ENCODE data around the gene TIMM29.
A peak's percentile ranks its signal among the peaks of the same experiment; 100 is the strongest.
"Not testable (repeated sequence)": the region's sequence is repeated elsewhere in the genome, so short reads cannot be mapped to it uniquely, and the experiment has no call there.

The TIMM29 gene

DNA sequence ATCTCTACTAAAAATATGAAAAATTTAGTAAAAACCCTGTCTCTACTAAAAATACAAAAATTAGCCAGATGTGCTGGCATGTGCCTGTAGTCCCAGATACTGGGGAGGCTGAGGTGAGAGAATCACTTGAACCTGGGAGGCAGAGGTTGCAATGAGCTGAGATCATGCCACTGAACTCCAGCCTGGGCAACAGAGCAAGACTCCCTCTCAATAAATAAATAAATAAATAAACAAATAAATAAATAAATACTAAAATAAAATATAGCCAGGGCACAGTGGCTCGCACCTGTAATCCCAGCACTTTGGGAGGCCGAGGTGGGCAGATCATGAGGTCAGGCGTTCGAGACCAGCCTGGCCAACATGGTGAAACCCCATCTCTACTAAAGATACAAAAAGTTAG lies 14.8 kb downstream of the TIMM29 start:
- not testable (repeated sequence) for DNase-seq (ENCODE audit: low read depth in 2 of 2)

DNA sequence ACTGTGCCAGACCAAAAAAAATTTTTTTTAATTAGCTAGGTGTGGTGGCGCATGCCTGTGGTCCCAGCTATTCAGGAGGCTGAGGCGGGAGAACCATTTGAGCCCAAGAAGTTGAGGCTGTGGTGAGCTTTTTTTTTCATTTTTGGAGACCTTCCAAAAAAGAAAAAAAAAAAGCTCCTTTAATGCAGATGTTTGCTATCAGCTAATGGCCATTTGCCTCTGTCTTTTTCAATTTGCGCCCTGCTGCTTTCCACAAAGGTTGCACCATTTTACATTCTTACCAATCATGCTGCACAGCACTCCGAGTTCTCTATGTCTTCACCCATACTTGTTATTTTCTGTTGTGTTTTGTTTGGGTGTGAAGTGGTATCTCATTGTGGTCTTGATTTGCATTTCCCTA lies 16.7 kb downstream of the TIMM29 start:
- DNase-seq (ENCODE audit: low read depth in 2 of 2): no peak

DNA sequence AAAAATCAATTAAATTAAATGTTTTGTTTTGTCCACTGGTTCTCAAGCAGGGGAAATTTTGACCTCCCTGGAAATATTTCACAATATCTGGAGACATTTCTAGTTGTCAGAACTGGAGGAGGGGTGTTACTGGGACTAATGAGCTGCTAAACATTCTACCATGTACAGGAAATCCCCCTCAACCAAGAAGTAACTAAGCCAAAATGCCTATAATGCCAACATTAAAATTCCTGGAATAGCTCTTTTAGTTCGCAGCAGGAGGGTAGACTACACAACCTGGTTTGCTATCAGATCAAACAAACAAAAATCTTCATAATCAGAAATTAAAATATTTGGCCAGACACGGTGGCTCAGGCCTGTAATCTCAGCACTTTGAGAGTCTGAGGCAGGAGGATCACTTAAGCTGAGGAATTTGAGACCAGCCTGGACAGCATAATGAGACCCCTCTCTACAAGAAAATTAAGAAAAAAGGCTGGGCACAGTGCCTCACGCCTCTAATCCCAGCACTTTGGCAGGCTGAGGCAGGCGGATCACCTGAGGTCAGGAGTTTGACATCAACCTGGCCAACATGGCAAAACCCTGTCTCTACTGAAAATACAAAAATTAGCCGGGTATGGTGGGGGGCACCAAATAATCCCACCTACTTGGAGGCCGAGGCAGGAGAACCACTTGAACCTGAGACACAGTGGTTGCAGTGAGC lies 18.5 kb downstream of the TIMM29 start:
- no peak for DNase-seq (ENCODE audit: low read depth in 2 of 2)

GRCh38 chr19:10952809-10953208 lies 24.2 kb downstream of the TIMM29 start:
- DNase-seq (ENCODE audit: low read depth in 2 of 2): no peak

DNA sequence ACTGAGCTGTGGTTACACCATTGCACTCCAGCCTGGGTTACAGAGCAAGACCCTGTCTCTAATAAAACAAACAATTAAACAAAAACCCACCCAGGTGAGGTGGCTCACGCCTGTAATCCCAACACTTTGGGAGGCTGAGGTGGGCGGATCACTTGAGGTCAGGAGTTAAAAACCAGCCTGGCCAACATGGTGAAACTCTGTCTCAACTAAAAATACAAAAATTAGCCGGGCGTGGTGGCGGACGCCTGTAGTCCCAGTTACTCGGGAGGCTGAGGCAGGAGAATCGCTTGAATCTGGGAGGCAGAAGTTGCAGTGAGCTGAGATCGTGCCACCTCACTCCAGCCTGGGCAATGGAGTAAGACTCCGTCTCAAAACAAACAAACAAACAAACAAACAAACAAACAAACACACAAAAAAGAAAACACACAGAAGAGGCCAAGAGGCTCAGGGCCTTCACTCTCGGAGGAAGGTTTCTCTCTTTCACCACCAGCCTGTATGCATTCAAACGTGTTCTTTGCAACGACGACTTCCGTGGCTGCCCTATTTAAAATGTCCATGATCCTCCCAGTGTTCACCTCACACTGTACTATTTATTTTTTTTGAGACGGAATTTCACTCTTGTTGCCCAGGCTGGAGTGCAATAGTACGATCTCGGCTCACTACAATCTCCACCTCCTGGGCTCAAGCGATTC lies 30.8 kb downstream of the TIMM29 start:
- not testable (repeated sequence) for DNase-seq (ENCODE audit: low read depth in 2 of 2)

DNA sequence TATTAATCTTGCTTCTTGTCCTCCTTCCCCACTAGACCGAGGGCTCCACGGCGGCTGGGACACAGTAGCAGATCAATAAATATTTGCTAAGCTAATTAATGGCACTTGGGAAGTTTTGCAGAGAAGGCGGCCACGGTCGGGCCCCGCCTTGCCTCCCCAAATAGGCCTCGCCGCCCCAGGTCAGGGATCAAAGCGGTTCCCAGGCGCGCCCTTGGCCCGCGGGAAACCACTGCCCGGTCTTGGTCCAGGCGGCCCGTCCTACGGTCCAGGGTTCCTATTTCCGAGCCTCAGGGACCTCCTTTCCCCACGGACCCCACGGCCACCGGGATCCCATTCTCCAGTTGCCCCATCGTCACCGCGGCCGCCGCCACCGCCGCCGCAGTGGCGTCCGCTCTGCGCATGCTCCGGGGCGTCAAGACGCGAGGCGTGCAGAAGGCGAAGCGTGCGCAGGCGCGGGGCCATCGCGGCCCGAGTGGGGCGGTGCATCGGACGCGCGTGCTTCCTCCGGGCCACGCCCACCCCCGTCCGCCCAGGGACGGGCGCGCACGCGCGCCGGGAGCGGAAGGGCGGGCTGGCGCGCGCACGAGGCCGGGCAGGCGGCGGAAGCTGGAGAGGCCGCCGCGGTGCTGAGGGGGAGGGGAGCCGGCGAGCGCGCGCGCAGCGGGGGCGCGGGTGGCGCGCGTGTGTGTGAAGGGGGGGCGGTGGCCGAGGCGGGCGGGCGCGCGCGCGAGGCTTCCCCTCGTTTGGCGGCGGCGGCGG lies 31.9 kb downstream of the TIMM29 start, which contains the start of gene SMARCA4:
SMARCA4 (plus strand) TSS at position 717 of the 759 bp plus-strand sequence. CDS start 23,122 bp downstream, outside the sequence.
- peak; percentile 93 for DNase-seq (ENCODE audit: low read depth in 2 of 2)

GRCh38 chr19:10961073-10961860 lies 32.7 kb downstream of the TIMM29 start:
- no peak for DNase-seq (ENCODE audit: low read depth in 2 of 2)

DNA sequence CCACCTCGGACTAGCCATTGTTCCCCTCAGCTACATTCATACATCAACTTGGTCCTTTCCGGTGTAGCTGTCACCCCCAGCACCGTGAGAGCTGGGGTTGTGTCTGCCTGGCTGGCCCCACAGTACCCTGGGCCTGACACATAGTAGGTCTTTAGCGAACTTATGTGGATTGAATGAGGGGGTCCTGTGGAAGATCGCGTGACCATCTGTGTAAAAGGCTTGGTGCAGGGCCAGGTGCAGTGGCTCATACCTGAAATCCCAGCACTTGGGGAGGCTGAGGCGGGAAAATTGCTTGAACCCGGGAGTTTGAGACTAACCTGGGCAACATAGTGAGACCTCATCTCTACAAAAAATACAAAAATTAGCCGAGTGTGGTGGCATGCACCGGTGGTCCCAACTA lies 34.3 kb downstream of the TIMM29 start:
- DNase-seq (ENCODE audit: low read depth in 2 of 2): no peak

GRCh38 chr19:10963865-10964264 lies 35.3 kb downstream of the TIMM29 start:
- DNase-seq (ENCODE audit: low read depth in 2 of 2): no peak

- no peak for DNase-seq (ENCODE audit: low read depth in 2 of 2)
Measured at GRCh38 chr19:10964903-10965302, 36.3 kb downstream of the TIMM29 start.

DNA sequence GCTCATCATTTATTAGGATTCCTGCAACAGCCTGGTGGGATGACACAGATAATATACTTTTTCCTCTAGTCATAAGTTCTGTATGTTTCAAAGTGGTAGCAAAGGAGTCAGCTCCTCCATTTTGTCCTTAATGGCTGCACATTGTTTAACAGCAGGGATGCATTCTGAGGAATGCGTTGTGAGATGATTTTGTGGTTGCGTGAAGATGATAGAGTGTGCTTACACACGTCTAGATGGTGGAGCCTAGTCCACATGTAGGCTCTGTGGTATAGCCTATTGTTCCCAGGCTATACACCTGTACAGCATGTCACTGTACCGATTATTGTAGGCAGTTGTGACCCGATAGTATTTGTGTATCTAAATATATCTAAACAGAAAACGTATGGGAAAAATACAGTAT lies 36.8 kb downstream of the TIMM29 start:
- no peak for DNase-seq (ENCODE audit: low read depth in 2 of 2)

GRCh38 chr19:10966809-10967208 lies 38.2 kb downstream of the TIMM29 start:
- DNase-seq (ENCODE audit: low read depth in 2 of 2): no peak

DNA sequence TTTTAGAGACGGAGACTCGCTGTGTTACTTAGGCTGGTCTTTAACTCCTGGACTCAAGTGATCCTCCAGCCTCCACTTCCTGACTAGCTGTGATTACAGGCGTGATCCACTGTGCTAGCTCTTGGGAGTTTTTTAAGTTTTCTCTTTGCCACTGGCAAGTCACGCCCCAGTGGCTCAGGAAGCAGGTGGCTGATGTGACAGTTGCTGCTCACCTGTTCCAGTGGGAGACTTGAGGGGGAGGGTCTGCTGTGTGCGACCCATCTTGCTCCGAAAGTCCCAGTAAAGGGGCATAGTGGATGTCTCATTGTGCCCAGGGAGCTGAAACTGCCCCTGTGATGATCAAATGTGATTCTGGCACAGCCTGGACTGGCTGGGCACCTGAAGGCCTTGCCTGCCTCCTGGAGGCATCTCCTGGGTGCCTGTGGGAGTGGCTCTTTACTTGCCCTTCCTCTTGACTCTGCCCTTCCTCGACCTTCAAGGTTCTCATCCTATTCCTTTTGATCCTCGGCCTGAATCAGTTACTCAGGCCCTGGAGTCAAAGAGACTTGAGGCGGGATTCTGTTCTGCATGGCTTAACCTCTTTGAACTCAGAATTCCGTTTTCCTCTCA lies 40.0 kb downstream of the TIMM29 start:
- DNase-seq (ENCODE audit: low read depth in 2 of 2): no peak

DNA sequence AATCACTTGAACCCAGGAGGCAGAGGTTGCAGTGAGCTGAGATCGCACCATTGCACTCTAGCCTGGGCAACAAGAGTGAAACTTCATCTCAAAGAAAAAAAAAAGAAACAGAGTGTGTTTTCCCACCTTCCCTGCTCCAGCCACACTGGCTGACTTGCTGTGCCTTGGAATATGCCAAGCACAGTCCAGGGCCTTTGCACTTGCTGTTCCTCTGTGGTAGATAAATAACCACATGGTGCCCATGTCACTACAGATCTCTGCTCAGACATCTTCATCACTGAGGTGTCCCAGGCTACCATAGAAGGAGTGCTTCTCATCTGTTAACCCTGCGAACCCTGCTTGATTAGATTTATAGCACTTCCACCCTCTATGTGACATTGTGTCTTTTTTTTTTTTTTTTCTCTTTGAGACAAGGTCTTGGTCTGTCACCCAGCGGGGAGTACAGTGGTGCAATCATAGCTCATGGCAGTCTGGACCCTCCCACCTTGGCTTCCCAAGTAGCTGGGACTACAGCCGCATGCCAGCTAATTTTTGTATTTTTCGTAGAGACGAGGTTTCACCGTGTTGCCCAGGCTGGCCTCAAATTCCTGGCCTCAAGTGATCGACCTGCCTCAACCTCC lies 42.6 kb downstream of the TIMM29 start:
- DNase-seq (ENCODE audit: low read depth in 2 of 2): no peak

DNA sequence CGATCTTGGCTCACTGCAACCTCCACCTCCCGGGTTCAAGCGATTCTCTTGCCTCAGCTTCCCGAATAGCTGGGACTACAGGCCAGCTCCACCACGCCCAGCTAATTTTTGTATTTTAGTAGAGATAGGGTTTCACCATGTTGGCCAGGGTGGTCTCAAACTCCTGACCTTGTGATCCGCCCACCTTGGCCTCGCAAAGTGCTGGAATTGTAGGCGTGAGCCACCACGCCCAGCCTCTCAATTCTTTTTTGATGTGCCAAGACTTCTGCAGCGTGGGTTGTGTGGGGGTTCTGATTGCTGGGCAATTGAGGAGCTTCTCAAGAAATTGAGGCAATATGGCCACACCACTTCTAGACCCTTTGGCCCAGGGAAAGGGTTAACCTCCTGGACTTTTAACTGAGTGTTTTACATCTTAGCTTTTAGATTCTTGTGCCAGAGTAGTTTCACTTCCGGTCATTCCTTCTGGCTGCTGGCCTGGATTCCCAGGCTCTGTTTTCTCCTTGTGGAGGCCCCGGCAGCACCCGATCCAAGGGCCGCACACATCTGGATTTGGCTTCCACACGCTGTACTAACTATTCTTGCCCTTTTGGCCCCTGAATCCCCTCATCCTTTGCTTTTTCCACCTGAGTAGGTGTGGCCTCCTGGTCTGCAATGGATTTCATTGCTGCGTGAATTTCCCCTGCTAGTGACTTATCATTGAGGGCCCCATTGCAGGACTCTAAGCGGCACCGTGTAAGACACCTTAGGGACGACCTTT lies 46.9 kb downstream of the TIMM29 start:
- DNase-seq (ENCODE audit: low read depth in 2 of 2): no peak

DNA sequence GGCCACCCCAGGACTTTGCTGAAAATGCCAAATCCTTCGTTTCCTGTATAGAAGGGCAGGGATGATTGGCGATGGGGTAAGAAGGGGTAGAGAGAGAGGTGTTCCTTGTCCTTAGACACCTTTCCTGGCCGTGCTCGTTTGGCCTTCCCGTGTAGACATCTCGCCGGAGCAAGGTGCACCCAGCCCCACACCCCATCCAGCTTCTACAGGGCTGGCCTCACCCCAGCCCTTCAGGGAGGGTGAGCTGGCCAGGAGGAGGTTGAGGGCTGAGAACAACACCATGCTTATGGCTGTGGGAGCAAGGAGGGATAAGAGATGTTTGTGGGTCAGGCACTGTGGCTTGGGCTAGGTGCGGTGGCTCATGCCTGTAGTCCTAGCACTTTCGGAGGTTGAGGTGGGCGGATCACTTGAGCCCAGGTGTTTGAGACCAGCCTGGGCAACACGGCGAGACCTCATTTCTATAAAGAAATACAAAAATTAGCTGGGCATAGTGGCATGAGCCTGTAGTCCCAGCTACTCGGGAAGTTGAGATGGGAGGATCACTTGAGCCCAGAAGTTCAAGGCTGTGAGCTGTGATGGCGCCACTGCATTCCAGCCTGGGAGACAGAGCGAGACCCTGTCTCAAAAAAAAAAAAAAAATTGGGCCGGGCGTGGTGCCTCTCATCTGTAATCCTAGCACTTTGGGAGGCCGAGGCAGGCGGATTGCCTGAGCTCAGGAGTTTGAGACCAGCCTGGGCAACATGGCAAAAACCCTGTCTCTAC lies 47.7 kb downstream of the TIMM29 start:
- no peak for DNase-seq (ENCODE audit: low read depth in 2 of 2)

- DNase-seq (ENCODE audit: low read depth in 2 of 2): no peak
Measured at GRCh38 chr19:10977742-10978092, 49.1 kb downstream of the TIMM29 start.

Measured in fibroblast of skin of left quadriceps (primary cell).